AG04449 (cell line): ENCODE data around the gene WDR93.

Experiments
- CTCF ChIA-PET: fragments of 350-600 bp; formaldehyde crosslinking; extraction: SDS; loops from one replicate; lab custom pipeline; 2021; ENCODE audit warnings: antibody characterized with exemption; lab: Yijun Ruan, JAX
- POLR2A ChIA-PET: fragments of 400-600, 350-600 bp; formaldehyde crosslinking; extraction: SDS; loops from one replicate; lab custom pipeline; 2020; ENCODE audit warnings: antibody characterized with exemption, inconsistent platforms; lab: Yijun Ruan, JAX
- DNase-seq: peaks from one replicate; pipeline ENCODE4 v3.0.0-alpha.2; 2010; ENCODE audit warnings: low read depth, low spot score
- H3K4me3 ChIP-seq: 2 replicates; pipeline ENCODE4 v1.5.1; 2011; ENCODE audit warnings: low read depth, mild to moderate bottlenecking, control low read depth, low read length
- TF ChIP-seq, protein P1 (sequence below): IDR thresholded peaks from one replicate; pipeline ENCODE4 v1.5.1; 2011; ENCODE audit warnings: mild to moderate bottlenecking, moderate library complexity, low read length, control low read depth, inconsistent platforms; ENCODE audit not compliant: insufficient read depth; ENCODE audit errors: missing control alignments

The WDR93 gene

DNA sequence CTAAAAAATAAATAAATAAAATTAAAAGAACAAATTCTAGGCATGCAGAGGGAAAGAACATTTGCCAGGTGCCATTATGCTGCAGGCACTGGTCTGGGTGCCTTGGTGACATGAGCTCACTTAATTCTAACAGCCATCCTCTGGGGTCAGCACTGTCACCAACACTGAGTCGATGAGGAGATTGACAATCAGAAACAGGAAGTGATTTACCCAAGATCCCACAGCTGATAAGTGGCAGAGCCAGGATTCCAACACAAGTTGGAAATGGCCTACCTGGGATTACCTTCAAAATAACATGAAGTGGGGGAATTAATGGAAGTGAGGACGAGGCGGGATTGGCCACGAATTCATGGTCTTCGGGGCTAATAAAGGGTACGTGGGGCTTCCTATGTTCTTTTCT lies 15.0 kb upstream of the WDR93 start:
- ChIA-PET POLR2A (no interaction called here), CTCF (interaction anchor here (0.8 to 4.3 kb wide), 3 partner anchors 11 to 28 kb away, joined by 3 to 20 read pairs (median 4); no protein-coding TSS in a partner anchor)
- no peak for DNase-seq
- no peak overlapping the region for H3K4me3 ChIP-seq
- TF ChIP-seq, protein P1, sequence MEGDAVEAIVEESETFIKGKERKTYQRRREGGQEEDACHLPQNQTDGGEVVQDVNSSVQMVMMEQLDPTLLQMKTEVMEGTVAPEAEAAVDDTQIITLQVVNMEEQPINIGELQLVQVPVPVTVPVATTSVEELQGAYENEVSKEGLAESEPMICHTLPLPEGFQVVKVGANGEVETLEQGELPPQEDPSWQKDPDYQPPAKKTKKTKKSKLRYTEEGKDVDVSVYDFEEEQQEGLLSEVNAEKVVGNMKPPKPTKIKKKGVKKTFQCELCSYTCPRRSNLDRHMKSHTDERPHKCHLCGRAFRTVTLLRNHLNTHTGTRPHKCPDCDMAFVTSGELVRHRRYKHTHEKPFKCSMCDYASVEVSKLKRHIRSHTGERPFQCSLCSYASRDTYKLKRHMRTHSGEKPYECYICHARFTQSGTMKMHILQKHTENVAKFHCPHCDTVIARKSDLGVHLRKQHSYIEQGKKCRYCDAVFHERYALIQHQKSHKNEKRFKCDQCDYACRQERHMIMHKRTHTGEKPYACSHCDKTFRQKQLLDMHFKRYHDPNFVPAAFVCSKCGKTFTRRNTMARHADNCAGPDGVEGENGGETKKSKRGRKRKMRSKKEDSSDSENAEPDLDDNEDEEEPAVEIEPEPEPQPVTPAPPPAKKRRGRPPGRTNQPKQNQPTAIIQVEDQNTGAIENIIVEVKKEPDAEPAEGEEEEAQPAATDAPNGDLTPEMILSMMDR: no peak

DNA sequence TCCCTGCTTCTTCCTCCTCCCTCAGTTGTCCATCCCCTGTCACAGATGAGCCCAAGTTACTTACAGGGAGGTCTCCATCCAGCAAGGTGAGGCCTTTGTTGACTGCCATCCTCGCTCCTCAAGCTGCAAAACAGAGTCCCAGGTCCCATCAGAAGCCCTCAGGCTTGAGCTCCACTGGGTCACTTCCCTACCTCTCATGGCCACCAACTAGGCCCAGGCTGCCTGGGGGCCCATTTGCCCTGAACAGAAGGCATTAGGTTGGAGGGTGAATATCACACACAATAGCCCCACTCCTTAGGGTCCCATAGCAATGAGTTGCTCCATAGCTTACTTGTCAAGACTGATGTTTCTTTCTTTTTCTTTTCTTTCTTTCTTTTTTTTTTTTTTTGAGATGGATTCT lies 13.2 kb upstream of the WDR93 start:
- ChIA-PET CTCF (interaction anchor here (1.9 kb wide), 1 partner anchor 16 kb away, joined by 5 read pairs; no protein-coding TSS in a partner anchor), POLR2A (no interaction called here)
- no peak for DNase-seq
- TF ChIP-seq, protein P1: no peak
- no peak overlapping the region for H3K4me3 ChIP-seq

DNA sequence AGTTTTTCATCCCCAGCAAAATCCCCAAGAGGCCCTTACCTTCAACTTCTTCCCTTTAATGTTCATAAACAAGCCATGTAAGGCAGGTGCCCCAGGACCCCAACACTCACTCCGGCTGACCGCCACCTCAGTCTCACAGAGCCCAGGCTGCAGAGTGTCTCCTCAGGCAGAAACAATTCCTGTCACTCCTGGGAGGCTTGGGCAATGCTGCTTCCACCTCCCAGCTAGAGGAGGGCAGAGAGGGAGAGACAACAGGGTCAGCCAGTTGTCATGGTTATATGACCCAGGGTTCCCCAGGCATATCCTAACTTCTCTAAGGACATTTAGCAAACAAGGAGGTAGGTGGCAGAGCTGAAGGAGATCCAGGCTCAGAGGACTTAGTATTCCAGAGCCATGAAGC lies 11.4 kb upstream of the WDR93 start, which contains the start of gene PLIN1:
Gene PLIN1 (minus strand): TSS at position 156 of the 400 bp plus-strand sequence. CDS start 1,878 bp downstream, outside the sequence.
- POLR2A ChIA-PET: no interaction called here
- DNase-seq: no peak

DNA sequence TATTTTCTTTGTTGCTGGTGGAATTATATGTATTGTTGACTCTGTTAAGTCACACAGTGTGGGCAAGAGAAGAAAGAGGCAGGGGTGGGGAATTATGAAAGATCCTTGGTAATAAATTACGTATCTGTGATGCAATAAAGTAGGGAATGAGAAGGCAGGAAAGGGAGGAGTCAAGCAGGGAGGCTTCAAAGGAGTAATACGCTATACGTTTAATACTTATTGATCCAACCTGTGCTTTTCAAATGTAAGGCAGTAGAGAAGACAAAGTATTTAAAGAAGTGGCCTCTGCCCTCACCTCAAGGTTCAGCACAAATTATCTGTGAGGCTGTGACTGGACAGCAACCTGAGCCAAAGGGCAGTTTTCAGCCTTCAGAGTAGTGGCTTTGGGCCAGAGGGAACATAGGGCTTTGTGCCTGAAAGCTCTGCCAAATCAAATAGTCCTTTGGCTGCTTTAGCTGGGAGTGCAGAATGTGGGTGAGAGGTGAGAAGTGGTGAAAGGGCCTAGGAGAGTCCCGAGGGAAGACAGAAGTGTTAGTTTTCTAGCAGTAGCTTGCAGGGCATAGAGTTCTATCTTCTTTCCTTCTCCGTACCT lies 10.2 kb upstream of the WDR93 start:
- TF ChIP-seq, protein P1: no peak
- H3K4me3 ChIP-seq: no peak overlapping the region
- POLR2A ChIA-PET: no interaction called here
- CTCF ChIA-PET: interaction anchor here (1.0 kb wide), 1 partner anchor 26 kb away, joined by 3 read pairs; the partner anchor contains the start of gene KIF7
- DNase-seq: peak; percentile 26

More for the DNA sequence above, 11.4 kb upstream of the WDR93 start, which contains the start of gene PLIN1:
- no peak within 1 kb of the TSS for H3K4me3 ChIP-seq
- TF ChIP-seq, protein P1: no peak
- CTCF ChIA-PET: interaction anchor here (1.9 kb wide), 1 partner anchor 14 kb away, joined by 5 read pairs; no protein-coding TSS in a partner anchor

DNA sequence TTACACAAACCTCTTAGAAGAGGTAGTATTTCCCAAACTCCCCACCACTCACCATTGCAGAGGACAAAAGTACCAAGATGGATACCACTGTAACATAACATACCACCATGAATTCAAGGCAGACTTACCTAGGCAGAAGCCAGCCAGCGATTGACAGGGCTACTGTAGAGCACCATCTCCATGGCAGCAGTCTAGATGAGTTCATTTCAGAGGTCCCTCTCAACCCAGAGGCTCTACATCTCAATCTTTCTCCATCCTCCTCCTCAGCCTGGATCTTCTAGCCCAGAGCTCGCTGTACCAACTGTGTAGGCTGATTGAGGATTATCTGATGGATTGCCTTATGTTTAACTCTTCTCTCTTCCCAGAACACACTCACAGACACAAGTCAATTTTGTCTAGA lies 9.5 kb upstream of the WDR93 start:
- H3K4me3 ChIP-seq: no peak overlapping the region
- TF ChIP-seq, protein P1: no peak
- CTCF ChIA-PET: interaction anchor here (1.0 kb wide), 1 partner anchor 26 kb away, joined by 3 read pairs; the partner anchor contains the start of gene KIF7
- no peak for DNase-seq
- POLR2A ChIA-PET: no interaction called here

DNA sequence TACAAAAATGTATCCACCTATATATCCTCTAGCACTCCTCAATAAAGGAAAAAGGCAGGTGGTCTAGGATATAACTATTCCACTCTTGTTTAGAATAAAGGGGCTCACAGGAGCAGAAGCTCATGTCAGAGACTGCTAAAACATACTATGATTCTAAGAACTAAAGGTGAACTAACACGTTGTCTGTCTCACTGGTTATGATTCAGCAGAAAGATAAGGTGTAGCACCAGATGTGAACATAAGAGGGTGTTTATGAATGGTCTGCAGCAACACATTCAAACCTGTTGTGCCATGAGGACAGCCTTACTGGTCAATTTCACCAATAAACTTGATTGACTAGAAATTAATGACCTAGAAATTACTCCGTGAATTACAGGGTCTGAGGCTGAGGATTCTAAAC lies 4.6 kb upstream of the WDR93 start:
- CTCF ChIA-PET: no interaction called here

More for the DNA sequence above, 4.6 kb upstream of the WDR93 start:
- TF ChIP-seq, protein P1: no peak
- POLR2A ChIA-PET: no interaction called here
- H3K4me3 ChIP-seq: no peak overlapping the region
- no peak for DNase-seq
